Esophagus squamous epithelium (tissue), 5 donors: ENCODE results near the gene WDR91. TPM values are rescaled to one million over a fixed set of nuclear protein-coding genes. Genes with fewer than 3 reads are reported as not detected.

Experiments
- DNase-seq: peaks from one replicate; lab custom pipeline; 2025; lab: John Stamatoyannopoulos, UW
- H3K27ac ChIP-seq, 4 donors: fragments of 200-600 bp; sonication (generic); one replicate each; pipeline ENCODE4 v1.5.1; 2016 to 2019; ENCODE audit warnings: mild to moderate bottlenecking in 1 of 4
- H3K27me3 ChIP-seq, 4 donors: fragments of 200-600 bp; sonication (generic); 1 replicate in 3 of 4; 2 replicates in 1 of 4; pipeline versions ENCODE4 v1.5.1 to v1.6.0; 2017 to 2021; ENCODE audit warnings: antibody characterized with exemption in 1 of 4
- H3K36me3 ChIP-seq, 3 donors: fragments of 200-600 bp; sonication (generic); one replicate each; pipeline ENCODE4 v1.5.1; 2016 to 2019
- H3K4me1 ChIP-seq, 3 donors: fragments of 200-600 bp; sonication (generic); one replicate each; pipeline ENCODE4 v1.5.1; 2017 to 2019
- H3K4me3 ChIP-seq, 4 donors: fragments of 200-600 bp; sonication (generic); 1 replicate in 3 of 4; 2 replicates in 1 of 4; pipeline ENCODE4 v1.5.1; 2016 to 2019; ENCODE audit warnings: mild to moderate bottlenecking in 2 of 4, moderate library complexity in 1 of 4
- H3K9me3 ChIP-seq, 3 donors: fragments of 200-600 bp; sonication (generic); one replicate each; pipeline ENCODE4 v1.5.1; 2016 to 2019
- POLR2A ChIP-seq, 4 donors: fragments of 450-650 bp; IDR thresholded peaks; one replicate each; pipeline ENCODE4 v1.6.1; 2017; ENCODE audit warnings: antibody characterized with exemption in 4 of 4, mild to moderate bottlenecking in 4 of 4, moderate library complexity in 3 of 4
- WGBS, 2 donors: methylation state at CpG; one replicate each; pipeline ENCODE4 v1.1.5; 2018; 5-methylcytosine and 5-hydroxymethylcytosine counted together
- intact Hi-C: fragments of 100-400 bp; cut with DNase I; formaldehyde crosslinking; loops from one replicate; pipeline ENCODE4 v1.15.0; 2022
- total RNA-seq, 4 donors: library from RNA; depleted of rRNA; stranded (reverse); fragments of >200 nt; gene quantifications; one replicate each; pipeline ENCODE4 v1.1.0, GENCODE V29; 2016
- TF ChIP-seq, protein P1 (sequence below), 6 experiments: fragments of 450-650 bp in 4 of 6; fragments of 200-600 bp in 2 of 6; sonication (generic) in 2 of 6; IDR thresholded peaks; one replicate each; pipeline ENCODE4 v1.5.1; 2016 to 2019; ENCODE audit warnings: antibody characterized with exemption in 6 of 6, mild to moderate bottlenecking in 4 of 6, moderate library complexity in 4 of 6
- donor health status: DM: yes; HTN: yes; CAD: no.

The WDR91 gene
- total RNA-seq, result 10 to 100 TPM; 19.6 to 29.0 (median 24.3) TPM

- Histone ChIP-seq H3K36me3 (peaks cover 0 to 15% (median 0%) of the 10 kb centered on the region in 3 donors), H3K4me1 (peaks cover 18 to 77% (median 49%) of the 10 kb centered on the region in 3 donors), H3K9me3 (no peaks in the 10 kb centered on the region), H3K4me3 (peak within 1 kb of the TSS; percentile 72 to 94 (median 85)), H3K27me3 (no peaks in the 10 kb centered on the region), H3K27ac (peak within 1 kb of the TSS; percentile 93 to 97 (median 94))
- TF ChIP-seq POLR2A (IDR thresholded peaks at IDR 0.05), result peak in 3 of 4 donors; percentile 60 to 94 (median 68)
- TF ChIP-seq, protein P1, sequence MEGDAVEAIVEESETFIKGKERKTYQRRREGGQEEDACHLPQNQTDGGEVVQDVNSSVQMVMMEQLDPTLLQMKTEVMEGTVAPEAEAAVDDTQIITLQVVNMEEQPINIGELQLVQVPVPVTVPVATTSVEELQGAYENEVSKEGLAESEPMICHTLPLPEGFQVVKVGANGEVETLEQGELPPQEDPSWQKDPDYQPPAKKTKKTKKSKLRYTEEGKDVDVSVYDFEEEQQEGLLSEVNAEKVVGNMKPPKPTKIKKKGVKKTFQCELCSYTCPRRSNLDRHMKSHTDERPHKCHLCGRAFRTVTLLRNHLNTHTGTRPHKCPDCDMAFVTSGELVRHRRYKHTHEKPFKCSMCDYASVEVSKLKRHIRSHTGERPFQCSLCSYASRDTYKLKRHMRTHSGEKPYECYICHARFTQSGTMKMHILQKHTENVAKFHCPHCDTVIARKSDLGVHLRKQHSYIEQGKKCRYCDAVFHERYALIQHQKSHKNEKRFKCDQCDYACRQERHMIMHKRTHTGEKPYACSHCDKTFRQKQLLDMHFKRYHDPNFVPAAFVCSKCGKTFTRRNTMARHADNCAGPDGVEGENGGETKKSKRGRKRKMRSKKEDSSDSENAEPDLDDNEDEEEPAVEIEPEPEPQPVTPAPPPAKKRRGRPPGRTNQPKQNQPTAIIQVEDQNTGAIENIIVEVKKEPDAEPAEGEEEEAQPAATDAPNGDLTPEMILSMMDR (IDR thresholded peaks at IDR 0.05), result peak in 1 of 6 experiments; percentile 4
- DNase-seq, result peak; percentile 75
- intact Hi-C loops, result no loop called here
- no CpG with 5 or more reads among the region's 82 CpGs for WGBS, 2 donors
Measured at GRCh38 chr7:135211179-135211945, at the start of gene WDR91. TSS of gene WDR91 (minus strand) at chr7:135211526. CDS start at chr7:135211502, 24 bp downstream.

DNA sequence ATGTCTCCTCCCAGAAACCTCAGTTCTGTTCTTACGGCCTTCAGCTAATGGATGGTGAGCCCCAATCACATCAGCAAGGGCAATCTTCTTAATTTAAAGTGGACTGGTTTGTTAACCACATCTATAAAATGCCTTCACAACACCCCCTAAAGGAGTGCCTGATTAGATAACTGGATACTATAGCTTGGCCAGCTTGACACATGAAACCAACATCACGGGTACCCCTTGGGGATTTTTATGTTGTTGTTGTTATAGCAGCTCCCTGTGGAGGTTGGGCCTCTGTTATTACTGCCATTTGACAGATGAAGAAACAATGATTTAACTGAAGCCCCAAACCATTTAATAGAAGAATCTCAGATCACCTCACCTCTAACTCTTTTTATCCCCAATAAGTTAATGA is 49.1 kb upstream of the WDR91 start:
- no peaks in the 10 kb centered on the region for H3K36me3 ChIP-seq
- no peaks in the 10 kb centered on the region for H3K27me3 ChIP-seq
- 78 to 88% methylated on average over 2 of the region's 2 CpGs for WGBS, 2 donors
- peaks cover 0 to 4% (median 0%) of the 10 kb centered on the region in 3 donors for H3K9me3 ChIP-seq
- peaks cover 0 to 6% (median 0%) of the 10 kb centered on the region in 3 donors for H3K4me1 ChIP-seq
- no peak for DNase-seq
- TF ChIP-seq, protein P1 (IDR thresholded peaks at IDR 0.05), result no peak
- TF ChIP-seq POLR2A (IDR thresholded peaks at IDR 0.05), result no peak
- H3K4me3 ChIP-seq, result no peak overlapping the region
- H3K27ac ChIP-seq, result no peak overlapping the region
- intact Hi-C loops, result no loop called here

DNA sequence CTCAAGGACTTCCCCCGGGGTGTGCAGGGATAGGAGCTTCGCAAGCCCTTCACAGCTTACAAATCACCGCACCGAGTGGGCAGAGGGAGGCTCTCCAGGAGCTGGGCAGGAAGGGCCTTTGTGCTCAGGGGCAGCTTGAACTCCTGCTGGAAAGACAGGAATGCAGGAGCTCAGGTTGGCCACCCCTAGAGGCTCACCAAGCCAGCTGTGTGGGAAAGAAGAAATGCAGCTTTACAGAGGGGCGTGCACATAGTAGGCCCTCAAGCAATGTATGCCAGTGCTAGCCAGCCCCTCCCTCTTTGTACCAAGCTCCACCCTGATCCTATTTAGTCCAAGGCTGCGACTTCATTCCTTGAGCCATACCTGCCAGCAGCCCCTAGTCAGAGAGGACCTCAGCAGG is 48.4 kb upstream of the WDR91 start:
- peaks cover 0 to 4% (median 0%) of the 10 kb centered on the region in 3 donors for H3K9me3 ChIP-seq
- intact Hi-C loops, result no loop called here
- DNase-seq, result no peak
- WGBS, 2 donors, result 72 to 88% methylated on average over 2 of the region's 6 CpGs
- H3K27me3 ChIP-seq, result no peaks in the 10 kb centered on the region
- no peaks in the 10 kb centered on the region for H3K36me3 ChIP-seq
- peaks cover 2 to 13% (median 8%) of the 10 kb centered on the region in 3 donors for H3K4me1 ChIP-seq
- no peak for TF ChIP-seq POLR2A (IDR thresholded peaks at IDR 0.05)
- TF ChIP-seq, protein P1 (IDR thresholded peaks at IDR 0.05), result no peak
- no peak overlapping the region for H3K4me3 ChIP-seq
- no peak overlapping the region for H3K27ac ChIP-seq

DNA sequence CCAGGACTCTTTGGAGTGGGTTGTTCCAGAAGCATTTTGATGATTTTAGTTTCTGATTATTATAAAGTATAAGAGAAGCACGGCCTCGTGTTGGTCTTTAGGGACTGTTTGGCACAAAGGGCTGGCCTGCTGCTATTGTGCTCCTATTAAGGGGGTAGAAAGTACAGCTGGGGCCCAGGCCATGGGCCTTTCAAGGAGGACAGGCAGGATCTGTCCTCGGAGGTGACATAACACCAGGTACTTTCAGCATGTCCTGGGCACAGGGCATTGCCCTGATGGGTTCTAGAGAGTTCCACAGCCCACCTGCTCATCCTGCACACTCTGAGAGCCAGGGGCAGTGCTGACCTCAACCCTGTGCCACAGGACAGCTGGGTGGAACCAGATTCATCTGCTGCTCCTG is 47.3 kb upstream of the WDR91 start:
- Histone ChIP-seq H3K27ac (no peak overlapping the region), H3K4me1 (peaks cover 13 to 24% (median 19%) of the 10 kb centered on the region in 3 donors), H3K36me3 (no peaks in the 10 kb centered on the region), H3K27me3 (no peaks in the 10 kb centered on the region), H3K9me3 (no peaks in the 10 kb centered on the region), H3K4me3 (no peak overlapping the region)
- 75 to 85% methylated on average over 2 of the region's 3 CpGs for WGBS, 2 donors
- no peak for DNase-seq
- intact Hi-C loops, result no loop called here
- TF ChIP-seq POLR2A (IDR thresholded peaks at IDR 0.05), result no peak
- TF ChIP-seq, protein P1 (IDR thresholded peaks at IDR 0.05), result no peak

GRCh38 chr7:135257790-135258189 is 46.5 kb upstream of the WDR91 start:
- WGBS, 2 donors, result 69 to 82% methylated on average over 4 of the region's 4 CpGs
- H3K9me3 ChIP-seq, result no peaks in the 10 kb centered on the region
- no peak overlapping the region for H3K4me3 ChIP-seq
- peaks cover 17 to 31% (median 24%) of the 10 kb centered on the region in 3 donors for H3K4me1 ChIP-seq
- no peaks in the 10 kb centered on the region for H3K36me3 ChIP-seq
- TF ChIP-seq POLR2A (IDR thresholded peaks at IDR 0.05), result no peak
- TF ChIP-seq, protein P1 (IDR thresholded peaks at IDR 0.05), result no peak
- intact Hi-C loops, result no loop called here
- no peak overlapping the region for H3K27ac ChIP-seq
- no peak for DNase-seq
- H3K27me3 ChIP-seq, result no peaks in the 10 kb centered on the region
